M059J (cell line): ENCODE measurements around the gene SERPINI2. TPM values are rescaled to one million over a fixed set of nuclear protein-coding genes. Genes with fewer than 3 reads are reported as not detected.
"Not testable (repeated sequence)": the region's sequence is repeated elsewhere in the genome, so short reads cannot be mapped to it uniquely, and the experiment has no call there.

Experiments
- DNase-seq: peaks from one replicate; pipeline ENCODE4 v3.0.0-alpha.2; 2012; ENCODE audit warnings: low read depth
- total RNA-seq: library from RNA; depleted of rRNA; stranded (reverse); fragments of >200 nt; shearing (Covaris generic); gene quantifications from 2 replicates; pipeline ENCODE4 v1.2.3, GENCODE V29; 2014; rRNA removed

SERPINI2 gene
- total RNA-seq, 1 experiment from 2014 or later = not detected

DNA sequence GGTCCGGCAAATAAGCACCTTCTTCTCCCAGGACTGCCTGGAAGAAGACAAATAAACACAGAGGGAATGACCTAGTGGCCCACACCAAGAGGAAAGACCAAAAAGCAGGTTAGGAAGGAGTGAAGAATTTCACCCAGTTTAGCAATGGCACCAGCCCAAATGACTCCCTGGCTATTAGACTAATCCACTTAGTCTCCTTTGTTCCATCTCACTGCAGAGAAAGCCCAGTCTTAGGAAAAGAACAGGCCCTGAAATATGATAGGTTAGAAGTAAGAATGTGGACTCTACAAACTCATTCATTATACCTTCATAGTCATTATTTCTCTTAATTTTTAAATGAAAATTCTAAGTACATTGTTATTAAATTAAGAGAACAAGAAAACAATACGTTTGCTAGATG lies 23.2 kb downstream of the SERPINI2 start:
- DNase-seq = no peak

DNA sequence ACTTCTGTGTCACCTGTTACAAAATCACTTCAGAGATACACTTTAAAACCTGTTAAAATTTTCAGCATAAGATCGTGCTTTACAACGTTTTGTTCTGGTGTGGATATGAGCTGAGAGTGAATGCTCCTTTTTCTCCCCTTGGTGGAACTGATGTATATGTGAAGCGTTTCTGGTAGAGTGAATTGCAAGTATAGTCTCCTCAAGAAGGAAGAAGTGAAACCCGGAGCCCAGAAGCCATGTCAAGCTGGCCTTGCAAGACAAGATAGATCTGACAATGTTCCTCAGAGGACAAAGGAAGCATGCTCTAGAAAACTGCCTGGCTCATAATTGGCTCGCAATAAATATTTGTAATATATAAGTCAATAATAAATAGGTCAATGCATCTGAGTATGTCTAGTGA lies 23.6 kb downstream of the SERPINI2 start:
- no peak for DNase-seq

DNA sequence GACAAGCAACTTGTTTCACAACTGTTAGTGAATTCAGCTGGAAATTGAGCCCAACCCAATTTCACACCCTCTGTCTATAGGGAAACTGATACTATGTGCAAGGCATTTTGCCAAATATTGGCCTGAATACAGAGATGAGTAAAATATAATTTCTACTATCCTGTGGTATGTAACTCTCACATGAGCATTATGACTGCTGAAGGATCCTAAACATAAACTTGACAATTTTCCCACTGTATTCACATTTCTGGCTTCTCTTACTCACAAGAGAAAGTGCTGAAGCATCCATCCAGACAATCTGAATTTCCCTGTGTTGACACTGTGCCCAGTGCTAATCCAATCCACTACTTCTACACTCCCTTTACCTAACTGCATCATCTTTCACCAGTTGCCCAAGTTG lies 28.4 kb downstream of the SERPINI2 start:
- DNase-seq = no peak

DNA sequence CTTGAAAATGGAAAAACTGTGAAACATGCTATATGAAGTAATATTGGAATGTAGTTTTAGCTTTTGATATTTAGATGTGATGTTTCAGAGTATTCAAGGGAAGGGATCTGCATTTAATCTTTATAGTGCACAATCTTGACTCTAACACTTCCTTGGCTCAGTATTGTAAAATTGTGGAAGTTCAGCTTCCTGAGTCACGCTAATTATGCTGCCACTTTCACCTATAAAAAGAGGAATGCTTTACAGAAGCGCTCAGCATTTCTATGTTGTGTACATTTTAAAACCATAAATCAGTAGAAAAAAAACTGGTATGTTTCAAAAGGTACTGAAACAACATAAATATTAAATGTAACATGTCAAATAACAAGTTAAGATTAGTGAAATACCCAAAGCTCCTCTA lies 32.6 kb downstream of the SERPINI2 start:
- no peak for DNase-seq

DNA sequence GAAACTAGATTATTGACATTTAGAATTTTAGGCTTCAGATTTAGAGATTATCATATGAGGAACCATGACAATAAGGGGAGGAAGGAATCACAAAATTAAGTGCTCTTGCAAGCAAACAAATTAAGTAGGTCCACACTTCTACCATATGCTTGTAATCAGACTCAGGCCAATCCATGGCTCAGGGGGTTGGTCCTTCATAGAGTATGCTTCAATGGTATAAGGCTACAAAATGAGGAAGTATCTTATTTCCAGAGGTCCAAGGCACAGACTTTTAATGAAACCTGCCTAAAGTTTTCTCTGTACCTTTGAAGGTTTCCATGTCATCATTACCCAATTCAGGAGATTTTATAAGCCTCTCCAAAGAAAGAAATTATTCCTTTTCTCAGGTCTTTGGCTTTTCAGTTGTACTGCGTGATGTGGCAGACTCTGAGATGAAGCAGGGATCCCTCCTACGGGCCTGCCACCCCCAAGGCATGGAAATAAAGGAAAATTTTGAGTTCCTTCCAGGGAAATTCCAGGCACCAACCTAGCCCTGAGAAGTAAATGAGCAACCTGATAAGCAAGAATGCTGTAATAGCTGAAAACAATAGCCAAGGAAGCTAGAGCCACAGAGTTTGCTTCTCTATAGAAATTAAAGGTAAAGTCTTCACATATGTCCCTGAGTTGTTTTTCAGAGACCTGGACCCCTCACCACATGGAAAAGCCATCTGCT lies 36.3 kb downstream of the SERPINI2 start:
- DNase-seq = no peak

DNA sequence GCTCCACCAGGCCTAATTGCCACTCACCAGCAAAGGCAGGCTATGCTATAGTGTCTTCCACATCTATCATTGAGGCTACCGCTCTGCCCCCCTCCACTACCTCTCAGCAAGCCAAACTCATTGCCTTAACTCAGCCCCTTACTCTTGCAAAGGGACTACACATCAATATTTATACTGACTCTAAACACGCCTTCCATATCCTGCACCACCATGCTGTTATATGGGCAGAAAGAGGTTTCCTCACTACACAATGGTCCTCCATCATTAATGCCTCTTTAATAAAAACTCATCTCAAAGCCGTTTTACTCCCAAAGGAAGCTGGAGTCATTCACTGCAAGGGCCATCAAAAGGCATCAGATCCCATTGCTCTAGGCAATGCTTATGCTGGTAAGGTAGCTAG lies 46.9 kb downstream of the SERPINI2 start:
- DNase-seq = not testable (repeated sequence)

DNA sequence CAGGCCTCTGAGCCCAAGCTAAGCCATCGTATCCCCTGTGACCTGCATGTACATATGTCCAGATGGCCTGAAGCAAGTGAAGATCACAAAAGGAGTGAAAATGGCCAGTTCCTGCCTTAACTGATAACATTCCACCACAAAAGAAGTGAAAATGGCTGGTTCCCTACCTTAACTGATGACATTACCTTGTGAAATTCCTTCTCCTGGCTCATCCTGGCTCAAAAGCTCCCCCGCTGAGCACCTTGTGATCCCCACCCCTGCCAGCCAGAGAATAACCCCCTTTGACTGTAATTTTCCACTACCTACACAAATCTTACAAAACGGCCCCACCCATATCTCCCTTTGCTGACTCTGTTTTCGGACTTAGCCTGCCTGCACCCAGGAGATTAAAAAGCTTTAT lies 51.4 kb downstream of the SERPINI2 start:
- DNase-seq = not testable (repeated sequence)

DNA sequence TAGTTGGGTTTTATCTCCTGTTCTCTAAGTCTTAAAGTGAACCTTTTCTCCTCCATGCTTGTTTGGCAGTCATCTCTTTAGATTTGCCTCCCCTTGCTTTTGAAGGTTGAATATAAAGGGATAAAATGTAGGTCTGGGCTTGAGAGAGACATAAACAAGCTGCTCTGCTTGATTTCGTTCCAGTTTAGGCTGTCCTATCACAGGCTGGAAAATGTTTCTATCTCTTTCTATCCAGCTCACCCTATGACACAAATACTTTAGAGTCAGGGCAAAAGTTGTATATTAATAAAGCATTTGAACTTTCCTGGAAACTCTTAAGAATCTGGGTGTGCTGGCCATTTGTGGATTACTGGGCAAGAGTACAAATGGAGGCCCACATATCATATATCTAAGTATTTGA lies 64.2 kb downstream of the SERPINI2 start:
- DNase-seq = no peak

DNA sequence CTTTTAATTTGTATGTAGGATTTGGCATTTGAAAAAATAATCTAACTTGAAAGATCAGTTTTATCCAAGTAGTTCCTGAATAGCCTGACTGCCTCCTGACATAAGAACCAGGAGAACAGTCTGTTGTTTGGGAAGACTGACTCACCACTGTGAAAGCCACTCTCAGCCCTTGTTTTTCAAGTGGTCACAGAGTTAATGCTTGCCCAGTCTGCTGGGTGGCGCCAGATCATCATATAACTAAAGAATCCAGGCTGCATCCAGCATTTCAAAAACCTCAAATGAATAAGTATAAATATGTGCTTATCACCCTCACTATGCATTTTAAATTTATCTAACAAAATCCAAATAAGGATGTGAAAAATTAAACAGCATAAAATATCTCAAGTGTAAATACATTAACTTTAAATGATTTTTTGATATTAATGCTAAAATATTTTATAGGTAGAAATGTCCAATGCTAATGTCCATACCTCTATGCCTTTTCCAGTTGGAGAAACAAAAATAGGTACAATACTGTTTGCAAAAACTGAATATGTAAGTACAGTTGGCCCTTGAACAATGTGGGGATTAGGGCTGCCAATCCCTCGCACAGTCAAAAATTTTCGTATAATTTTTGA lies 66.9 kb downstream of the SERPINI2 start:
- peak; percentile 47 for DNase-seq

DNA sequence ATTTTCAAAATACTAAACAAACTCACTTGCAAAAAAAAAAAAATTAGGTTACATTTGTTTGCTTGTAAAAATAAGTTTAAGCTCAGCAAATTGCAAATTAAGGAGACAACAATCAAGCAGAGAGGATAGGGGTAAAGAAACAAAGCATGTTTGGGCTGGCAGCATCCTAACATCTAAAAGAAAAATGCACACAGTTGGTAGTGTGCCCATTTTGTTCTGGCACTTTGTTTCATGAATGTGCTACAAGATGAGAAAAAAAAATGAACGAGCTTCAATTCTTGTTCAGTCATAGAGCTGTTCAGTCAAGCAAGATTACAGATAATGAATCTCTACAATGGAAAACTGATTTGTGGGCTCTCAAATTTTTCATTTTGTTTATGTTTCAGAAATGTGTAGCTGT lies 76.0 kb downstream of the SERPINI2 start:
- no peak for DNase-seq

DNA sequence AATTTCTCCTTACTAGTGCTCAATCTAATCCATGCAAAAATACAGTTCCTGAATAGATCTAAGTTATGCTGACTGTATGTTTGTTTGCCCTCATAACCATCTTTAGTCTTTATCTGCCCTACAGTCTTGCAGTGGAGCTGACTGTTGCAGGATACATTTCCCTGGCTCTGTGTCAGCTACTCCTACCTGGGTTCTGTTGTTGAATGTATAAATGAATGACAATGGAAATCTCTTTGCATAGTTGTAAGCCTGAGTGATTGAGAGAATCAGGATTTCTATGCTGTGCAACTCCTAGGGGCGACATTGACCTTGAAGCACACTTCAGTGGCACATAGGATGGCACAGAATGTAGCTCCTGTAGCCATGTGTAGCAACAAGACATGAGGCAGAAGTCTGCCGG lies 77.8 kb downstream of the SERPINI2 start:
- no peak for DNase-seq

DNA sequence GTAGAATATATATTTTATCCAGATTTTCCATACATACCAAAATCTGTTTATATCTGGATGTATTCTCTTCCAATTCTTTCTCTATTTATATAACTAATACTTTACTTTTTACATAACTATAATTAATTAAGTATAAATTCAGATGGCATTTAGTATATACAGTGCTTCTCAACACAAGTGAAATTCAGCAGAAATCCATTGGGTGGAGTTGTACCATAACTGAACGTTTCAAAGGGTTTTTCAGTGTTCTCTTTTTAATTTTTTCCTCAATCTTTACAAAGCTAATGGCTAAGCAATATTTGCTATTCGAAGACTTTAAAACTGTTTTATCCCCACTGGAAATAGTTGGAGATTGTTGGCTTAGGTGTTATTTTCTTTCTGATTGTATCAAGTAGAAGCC lies 79.8 kb downstream of the SERPINI2 start:
- DNase-seq = no peak

Other genes with a start within 250 kb of the SERPINI2 start
- gene ZBBX, start 93.7 kb downstream of the SERPINI2 start, total RNA-seq = not detected in 2 replicates
- not detected in 2 replicates for gene WDR49, start 179.9 kb upstream of the SERPINI2 start, total RNA-seq